22Rv1 (cell line): ENCODE results near the gene DNAAF3.

Experiments
- H3K27ac ChIP-seq: fragments of 450-650 bp; 2 replicates; pipeline ENCODE4 v1.5.1; 2017
- CTCF ChIP-seq: fragments of 450-650 bp; IDR thresholded peaks from 2 replicates; pipeline ENCODE4 v1.5.1; 2017; ENCODE audit warnings: mild to moderate bottlenecking
- ZFX ChIP-seq: fragments of 450-650 bp; IDR thresholded peaks from 2 replicates; pipeline ENCODE4 v1.6.1; 2017; ENCODE audit warnings: antibody characterized with exemption, borderline replicate concordance

The DNAAF3 gene

GRCh38 chr19:55112777-55113569, 53.4 kb downstream of the DNAAF3 start:
- TF ChIP-seq CTCF, result no peak
- TF ChIP-seq ZFX, result no peak
- H3K27ac ChIP-seq, result no peak overlapping the region

GRCh38 chr19:55112246-55112776, 54.1 kb downstream of the DNAAF3 start:
- H3K27ac ChIP-seq, result no peak overlapping the region
- TF ChIP-seq ZFX (no peak), CTCF (no peak)

GRCh38 chr19:55111238-55111831, 55.1 kb downstream of the DNAAF3 start:
- TF ChIP-seq CTCF (no peak), ZFX (no peak)
- no peak overlapping the region for H3K27ac ChIP-seq

- no peak overlapping the region for H3K27ac ChIP-seq
- TF ChIP-seq ZFX (no peak), CTCF (no peak)
These were observed 56.7 kb downstream of the DNAAF3 start for GRCh38 chr19:55109527-55110291.
